Measurements from ENCODE around the gene NYAP2.

The NYAP2 gene

GRCh38 chr2:225569995-225570394, 170.5 kb downstream of the NYAP2 start:
- DNase-seq, result no peak

- DNase-seq, result no peak
Measured at GRCh38 chr2:225573603-225574002, 174.1 kb downstream of the NYAP2 start.

- DNase-seq, result no peak
Measured at GRCh38 chr2:225574582-225575138, 175.2 kb downstream of the NYAP2 start.

GRCh38 chr2:225581135-225581534, 181.6 kb downstream of the NYAP2 start:
- no peak for DNase-seq

- DNase-seq, result no peak
Measured at GRCh38 chr2:225581906-225582305, 182.4 kb downstream of the NYAP2 start.

GRCh38 chr2:225582355-225583116, 183.0 kb downstream of the NYAP2 start:
- no peak for DNase-seq

- peak; percentile 61 for DNase-seq
Measured at GRCh38 chr2:225584796-225585195, 185.3 kb downstream of the NYAP2 start.

GRCh38 chr2:225590932-225591331, 191.4 kb downstream of the NYAP2 start:
- no peak for DNase-seq

- DNase-seq, result no peak
Measured at GRCh38 chr2:225597911-225598310, 198.4 kb downstream of the NYAP2 start.

GRCh38 chr2:225598426-225598825, 198.9 kb downstream of the NYAP2 start:
- no peak for DNase-seq

- no peak for DNase-seq
Measured at GRCh38 chr2:225598897-225599296, 199.4 kb downstream of the NYAP2 start.

- no peak for DNase-seq
Measured at GRCh38 chr2:225599856-225600255, 200.3 kb downstream of the NYAP2 start.

- DNase-seq, result no peak
Measured at GRCh38 chr2:225600444-225600843, 200.9 kb downstream of the NYAP2 start.

- no peak for DNase-seq
Measured at GRCh38 chr2:225600865-225601264, 201.4 kb downstream of the NYAP2 start.

GRCh38 chr2:225602205-225602604, 202.7 kb downstream of the NYAP2 start:
- DNase-seq, result no peak

GRCh38 chr2:225608136-225608535, 208.6 kb downstream of the NYAP2 start:
- no peak for DNase-seq

- DNase-seq, result no peak
Measured at GRCh38 chr2:225612636-225613035, 213.1 kb downstream of the NYAP2 start.

GRCh38 chr2:225614915-225615314, 215.4 kb downstream of the NYAP2 start:
- no peak for DNase-seq

GRCh38 chr2:225615514-225615913, 216.0 kb downstream of the NYAP2 start:
- no peak for DNase-seq

GRCh38 chr2:225616372-225616771, 216.9 kb downstream of the NYAP2 start:
- no peak for DNase-seq

GRCh38 chr2:225616848-225617247, 217.3 kb downstream of the NYAP2 start:
- DNase-seq, result no peak

GRCh38 chr2:225620227-225620626, 220.7 kb downstream of the NYAP2 start:
- DNase-seq, result no peak

- no peak for DNase-seq
Measured at GRCh38 chr2:225630824-225631533, 231.5 kb downstream of the NYAP2 start.

GRCh38 chr2:225632351-225632750, 232.8 kb downstream of the NYAP2 start:
- DNase-seq, result no peak

All from COR-L47 (cell line).